NCI-H146 (cell line): ENCODE data around the gene CDR2L.
A peak's percentile ranks its signal among the peaks of the same experiment; 100 is the strongest.
"Not testable (repeated sequence)": the region's sequence is repeated elsewhere in the genome, so short reads cannot be mapped to it uniquely, and the experiment has no call there.

Experiments
- DNase-seq: peaks from one replicate; lab custom pipeline; 2025; lab: John Stamatoyannopoulos, UW

Gene CDR2L

DNA sequence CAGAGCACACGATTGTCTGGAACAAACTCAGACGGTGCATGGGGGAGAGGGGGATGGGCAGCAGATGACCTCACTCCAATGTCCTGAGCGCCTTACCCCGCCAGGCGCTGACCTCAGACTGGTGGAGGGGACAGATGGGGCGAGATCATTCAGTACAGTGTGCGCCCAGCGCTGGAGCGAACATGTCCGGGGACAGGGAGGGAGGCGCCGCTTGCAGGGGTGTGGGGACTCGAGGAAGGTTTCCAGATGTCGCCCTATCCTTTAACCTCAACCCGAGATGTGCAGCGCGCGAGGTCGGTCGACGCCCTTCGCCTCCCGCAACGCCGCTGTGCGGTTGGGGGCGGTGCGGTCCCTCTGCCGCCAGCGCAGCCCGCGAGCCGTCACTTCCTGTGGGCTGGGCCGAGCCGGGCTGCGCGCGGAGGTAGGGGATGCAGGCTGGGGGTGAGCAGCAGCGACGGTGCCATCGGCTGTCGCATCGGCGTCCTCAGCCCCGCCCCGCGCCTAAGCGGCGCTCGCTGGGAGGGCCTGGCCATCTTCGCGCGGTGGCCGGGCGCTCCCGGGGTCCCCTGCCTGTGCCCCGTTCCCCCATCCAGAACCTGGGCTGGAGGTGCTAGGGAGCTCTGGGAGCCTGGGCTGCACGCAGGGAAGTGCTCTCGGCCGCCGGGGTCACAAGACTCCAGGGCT, 5.3 kb upstream of the CDR2L start:
- DNase-seq, result peak; percentile 86

DNA sequence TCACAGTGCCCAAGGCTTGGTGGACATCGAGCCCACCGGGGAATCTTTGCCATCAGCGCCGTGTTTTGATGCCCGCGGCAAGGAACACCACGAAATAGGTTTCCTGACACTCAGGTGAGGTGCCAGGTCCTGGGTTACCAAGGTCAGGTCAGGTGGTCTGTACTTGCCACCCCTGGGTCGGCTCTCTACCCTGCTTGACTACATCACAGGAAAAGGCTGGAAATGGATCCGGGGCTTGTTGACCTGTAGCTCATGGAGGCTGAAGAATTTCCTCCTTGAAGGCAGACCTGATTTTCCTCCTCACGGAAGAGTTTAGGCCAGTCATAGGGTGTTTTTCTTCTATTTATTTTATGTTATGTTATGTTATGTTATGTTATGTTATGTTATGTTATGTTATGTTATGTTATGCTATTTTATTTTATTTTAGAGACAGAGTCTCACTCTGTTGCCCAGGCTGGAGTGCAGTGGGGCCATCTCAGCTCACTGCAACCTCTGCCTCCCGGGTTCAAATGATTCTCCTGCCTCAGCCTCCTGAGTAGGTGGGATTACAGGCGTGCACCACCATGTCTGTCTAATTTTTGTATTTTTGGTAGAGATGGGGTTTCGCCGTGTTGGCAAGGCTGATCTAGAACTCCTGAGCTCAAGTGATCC, 4.6 kb upstream of the CDR2L start:
- DNase-seq, result peak; percentile 59

DNA sequence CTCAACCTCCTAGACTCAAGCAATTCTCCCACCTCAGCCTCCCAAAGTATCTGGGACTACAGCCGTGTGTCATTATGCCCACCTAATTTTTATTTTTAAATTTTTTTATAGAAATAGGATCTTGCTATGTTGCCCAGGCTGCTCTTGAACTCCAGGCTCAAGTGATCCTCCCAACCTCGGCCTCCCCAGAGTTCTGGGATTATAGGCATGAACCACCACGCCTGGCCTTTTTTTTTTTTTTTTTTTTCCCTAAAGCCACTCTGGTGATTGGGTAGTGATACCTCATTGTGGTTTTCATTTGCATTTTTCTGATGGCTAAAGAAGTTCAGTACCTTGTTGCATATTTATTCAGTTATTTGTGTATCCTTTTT, 1.2 kb upstream of the CDR2L start:
- no peak for DNase-seq

DNA sequence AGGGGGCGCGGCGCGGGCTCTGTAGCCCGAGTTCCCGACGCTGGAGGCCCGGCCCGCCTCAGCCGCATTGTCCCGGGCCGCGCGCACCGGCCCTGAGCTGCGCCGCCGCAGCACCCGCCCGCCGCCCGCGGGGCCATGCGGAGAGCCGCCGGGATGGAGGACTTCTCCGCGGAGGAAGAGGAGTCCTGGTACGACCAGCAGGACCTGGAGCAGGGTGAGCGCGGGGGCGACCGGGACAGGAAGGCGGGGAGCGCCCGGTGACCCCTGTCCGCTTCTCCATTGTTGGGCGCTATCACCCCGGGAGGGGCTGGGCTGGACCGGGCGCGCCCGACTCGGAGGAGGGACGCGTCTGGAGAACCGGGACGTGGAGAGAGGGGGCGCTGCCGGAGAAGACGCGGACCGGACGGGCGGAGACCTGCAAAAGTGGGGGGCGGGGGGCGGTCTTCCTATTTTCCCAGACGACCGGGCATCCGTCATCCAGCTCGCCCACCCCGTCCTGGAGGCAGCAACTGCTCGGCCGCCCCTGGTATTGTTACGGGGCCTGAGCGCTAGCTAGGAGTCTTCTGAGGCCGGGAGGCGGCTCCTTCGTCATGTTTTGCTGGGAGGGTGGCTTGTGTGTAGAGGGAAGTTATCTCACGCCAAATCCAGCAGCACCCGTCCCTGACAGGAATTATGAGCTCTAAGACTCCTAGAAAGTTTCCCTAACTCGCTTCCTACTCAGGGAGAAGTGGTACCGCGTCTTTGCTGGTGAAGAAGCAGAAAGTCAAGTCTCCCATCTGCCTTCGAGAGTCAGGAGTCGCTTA, 678 bp downstream of the CDR2L start:
- DNase-seq, result peak; percentile 46

DNA sequence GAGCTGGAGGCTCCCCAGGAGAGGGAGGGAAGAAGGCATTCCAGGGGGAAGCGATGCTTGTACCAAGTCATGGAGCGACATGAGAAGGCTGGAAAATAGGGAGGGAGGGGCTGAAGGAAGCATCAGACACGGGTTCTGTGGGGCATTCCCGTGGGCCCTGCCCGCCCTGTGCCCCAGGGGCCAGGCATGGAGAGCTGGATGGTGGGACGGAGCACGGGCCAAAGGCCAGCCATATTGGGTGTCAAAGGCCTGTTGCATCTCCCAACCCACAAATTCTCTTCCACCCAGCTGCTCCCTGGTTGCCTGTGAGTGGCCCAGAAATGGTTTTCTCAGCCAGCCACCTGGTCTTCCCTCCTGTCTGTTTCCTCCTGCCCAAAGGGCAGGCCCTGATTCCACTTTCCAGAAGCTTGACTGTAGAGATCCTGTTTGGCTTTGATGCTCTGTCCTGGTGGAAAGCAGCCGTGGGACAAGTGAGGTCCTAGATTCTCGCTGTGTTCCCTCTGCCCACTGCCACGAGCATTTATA, 3.2 kb downstream of the CDR2L start:
- no peak for DNase-seq

DNA sequence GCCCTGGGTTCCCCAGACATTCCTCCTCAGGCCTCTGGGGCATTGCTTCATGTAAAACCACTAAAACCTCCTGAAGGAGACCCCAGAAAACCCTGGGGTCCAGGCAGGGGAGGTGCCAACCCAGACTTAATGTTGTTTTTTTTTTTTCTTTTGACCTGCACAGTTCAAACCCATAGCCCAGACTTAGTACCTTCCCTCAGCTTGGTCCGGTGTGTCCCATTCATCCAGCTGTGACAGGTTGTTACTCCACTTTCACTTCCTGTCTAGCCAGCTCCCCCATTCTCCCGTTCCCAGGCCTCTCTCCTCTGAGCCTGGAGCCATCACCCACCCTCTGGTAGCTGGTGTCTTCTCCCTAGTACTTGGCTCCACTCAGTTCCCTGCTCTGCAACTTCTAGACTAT, 4.8 kb downstream of the CDR2L start:
- no peak for DNase-seq

DNA sequence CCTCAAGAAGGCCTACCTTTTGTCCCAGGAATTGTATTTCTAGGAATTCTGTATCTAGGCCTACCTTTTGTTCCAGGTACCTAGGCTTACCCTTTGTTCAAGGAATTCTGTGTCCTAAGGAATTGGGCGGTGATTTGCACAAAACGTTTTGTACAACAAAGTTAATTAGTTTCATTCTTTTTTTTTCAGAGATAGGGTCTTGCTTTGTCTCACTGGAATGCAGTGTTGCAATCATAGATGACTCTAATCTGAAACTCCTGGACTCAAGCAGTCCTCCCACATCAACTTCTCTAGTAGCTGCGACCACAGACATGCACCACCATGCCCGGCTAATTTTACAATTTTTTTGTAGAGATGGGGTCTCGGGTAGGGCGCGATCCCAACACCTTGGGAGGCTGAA, 7.0 kb downstream of the CDR2L start:
- DNase-seq, result no peak

DNA sequence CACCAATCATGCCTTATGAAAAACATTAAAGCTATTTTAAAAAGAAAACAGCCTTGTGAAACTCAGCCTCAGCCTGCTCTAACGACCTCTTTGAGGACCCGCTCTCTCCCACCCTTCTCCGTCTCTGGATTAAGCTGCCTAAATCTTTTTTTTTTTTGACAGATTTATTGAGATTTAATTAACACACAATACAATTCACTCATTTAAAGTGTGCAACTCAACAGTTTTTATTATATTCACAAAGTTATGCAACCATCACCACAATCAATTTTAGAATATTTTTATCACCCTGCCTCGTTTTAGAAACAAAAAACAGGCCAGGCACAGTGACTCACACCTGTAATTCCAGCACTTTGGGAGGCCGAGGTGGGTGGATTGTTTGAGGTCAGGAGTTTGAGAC, 8.4 kb downstream of the CDR2L start:
- no peak for DNase-seq

DNA sequence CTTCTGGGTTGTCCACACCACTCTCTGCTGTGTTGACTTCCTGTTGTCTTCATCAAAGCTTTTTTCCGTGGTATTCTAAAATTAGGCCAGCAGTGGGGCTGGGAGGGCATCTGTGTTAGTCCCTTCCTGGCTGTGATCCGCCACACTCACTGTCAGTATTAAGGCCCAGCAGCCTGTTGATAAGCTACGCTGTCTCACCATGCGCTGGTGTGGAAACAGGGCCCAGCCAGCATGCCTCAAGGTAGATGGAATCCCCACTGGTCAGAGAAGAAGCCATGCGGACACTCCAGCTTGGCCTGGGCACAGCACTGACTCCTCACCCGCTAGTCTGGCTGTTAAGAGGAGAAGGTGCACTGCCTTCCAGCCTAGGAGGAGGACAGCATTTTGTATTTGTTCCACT, 11.4 kb downstream of the CDR2L start:
- DNase-seq, result no peak

DNA sequence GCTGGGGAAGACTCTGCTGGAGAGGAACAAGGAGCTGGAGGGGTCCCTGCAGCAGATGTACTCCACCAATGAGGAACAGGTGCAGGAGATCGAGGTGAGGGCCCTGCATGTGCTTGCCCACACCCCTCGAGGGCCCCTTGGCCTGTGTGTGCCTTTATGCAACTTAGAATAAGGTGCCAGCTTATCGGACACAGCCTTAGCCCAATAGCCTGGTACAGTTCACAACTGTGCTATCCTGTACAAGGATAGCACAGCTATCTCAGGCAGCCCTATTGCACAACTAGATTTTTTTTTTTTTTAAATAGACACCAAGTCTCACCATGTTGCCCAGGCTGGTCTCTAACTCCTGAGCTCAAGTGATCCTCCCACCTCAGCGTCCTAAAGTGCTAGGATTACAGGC, 12.1 kb downstream of the CDR2L start:
- no peak for DNase-seq

DNA sequence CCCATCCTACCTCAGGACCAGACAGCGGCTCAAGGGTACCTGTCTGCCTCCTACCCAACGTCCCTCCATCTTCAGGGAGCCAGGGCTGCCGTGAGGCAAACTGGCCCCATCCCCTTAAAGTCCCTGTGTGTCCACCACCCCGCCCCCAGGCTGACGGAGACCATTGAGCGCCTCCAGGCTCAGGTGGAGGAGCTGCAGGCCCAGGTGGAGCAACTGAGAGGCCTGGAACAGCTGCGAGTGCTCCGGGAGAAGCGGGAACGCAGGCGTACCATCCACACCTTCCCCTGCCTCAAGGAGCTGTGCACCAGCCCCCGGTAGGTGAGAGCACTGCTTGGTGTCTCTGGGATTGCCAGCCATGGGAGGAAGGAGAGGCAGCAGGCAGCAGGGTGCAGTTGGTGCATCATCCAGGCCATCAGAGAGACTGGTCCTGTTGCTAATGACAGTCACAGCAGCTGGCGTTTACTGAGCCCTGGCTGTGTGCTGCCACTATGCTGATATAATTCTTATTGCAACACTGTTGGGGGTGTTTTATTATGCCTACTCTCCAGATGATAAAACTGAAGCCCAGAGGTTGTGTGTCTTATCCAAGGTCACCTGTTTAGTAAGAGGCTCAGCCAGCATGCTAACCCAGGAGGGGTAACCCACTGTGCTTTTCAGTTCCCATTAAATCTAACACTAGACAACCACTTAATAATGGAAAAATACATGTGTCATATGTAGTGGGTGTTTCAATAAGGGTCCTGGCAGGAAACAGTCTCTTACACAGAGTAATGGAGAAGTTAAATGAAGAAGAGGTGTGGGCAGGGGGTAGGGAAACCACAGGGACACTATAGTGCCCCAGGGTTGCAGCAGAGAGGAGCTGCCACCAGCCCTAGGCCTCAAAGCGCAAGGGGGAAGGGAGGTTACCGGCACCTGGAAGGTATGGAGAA, 14.7 kb downstream of the CDR2L start:
- DNase-seq, result no peak

DNA sequence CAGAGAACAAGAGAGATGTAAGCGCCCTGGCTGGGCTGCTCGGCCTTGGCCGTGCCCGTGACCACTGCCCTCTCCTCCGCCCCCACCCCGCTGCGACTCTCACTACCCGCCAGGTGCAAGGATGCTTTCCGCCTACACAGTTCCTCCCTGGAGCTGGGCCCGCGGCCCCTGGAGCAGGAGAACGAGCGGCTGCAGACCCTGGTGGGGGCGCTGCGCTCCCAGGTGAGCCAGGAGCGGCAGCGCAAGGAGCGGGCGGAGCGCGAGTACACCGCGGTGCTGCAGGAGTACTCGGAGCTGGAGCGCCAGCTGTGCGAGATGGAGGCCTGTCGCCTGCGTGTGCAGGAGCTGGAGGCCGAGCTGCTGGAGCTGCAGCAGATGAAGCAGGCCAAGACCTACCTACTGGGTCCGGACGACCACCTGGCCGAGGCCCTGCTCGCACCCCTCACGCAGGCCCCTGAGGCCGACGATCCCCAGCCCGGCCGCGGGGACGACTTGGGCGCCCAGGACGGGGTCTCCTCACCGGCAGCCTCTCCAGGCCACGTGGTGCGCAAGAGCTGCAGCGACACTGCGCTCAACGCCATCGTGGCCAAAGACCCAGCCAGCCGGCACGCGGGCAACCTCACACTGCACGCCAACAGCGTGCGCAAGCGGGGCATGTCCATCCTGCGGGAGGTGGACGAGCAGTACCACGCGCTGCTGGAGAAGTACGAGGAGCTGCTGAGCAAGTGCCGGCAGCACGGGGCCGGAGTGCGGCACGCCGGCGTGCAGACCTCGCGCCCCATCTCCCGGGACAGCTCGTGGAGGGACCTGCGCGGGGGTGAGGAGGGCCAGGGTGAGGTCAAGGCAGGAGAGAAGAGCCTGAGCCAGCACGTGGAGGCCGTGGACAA, 15.9 kb downstream of the CDR2L start:
- DNase-seq, result no peak

DNA sequence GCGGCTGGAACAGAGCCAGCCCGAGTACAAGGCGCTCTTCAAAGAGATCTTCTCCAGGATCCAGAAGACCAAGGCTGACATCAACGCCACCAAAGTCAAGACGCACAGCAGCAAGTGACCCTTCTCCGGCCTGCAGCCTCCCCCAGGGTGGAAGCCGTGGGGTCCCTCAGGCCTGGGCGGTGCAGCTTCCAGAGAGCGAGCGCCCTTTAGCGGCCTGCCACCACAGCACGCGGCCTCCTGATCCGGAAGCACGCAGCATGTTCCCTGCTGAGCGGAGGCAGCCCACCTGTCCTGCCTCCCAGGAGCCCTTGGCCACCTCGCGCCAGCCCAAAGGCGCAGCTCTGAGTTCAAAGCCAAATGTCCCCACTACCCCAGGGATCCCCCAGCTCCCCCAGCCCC, 16.5 kb downstream of the CDR2L start:
- no peak for DNase-seq

DNA sequence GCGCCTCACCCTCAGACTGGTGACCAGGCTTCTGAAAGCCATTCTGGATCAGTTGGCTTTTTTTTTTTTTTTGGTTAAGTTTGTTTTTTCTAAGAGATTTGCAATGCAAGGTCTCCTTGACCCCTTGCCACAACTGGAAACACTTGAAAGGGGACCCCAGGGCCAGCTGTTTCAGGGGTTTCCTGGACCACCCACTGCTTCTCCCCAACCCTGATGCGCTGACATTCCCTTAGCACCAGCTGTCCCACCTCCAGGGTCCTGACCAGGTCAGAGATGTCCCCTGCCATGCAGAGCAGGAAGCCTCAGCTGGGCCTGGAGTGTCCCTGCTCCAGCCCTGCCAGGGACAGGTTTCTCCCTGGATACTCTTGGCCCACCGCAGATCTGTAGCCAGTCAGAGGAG, 16.9 kb downstream of the CDR2L start:
- no peak for DNase-seq

DNA sequence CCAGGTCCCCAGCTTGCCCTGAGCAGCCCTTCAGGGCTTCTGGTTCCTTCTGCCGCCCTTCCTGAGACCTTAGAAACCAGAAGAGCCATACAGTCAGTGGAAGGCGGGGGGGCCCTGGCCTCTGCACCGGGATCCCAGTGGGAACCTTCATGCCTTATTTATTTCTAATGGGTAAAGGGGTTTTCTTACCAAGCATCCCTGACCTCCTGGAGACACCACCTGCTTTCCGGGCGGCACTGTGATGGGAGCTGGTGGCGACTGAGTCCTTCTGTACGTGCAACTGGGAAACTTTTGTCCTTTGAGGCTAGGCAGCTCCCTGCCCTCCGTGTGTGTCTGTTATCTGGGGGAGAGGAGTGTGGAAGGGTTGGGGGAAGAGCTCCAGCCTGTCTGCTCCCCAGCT, 17.9 kb downstream of the CDR2L start:
- DNase-seq, result no peak

DNA sequence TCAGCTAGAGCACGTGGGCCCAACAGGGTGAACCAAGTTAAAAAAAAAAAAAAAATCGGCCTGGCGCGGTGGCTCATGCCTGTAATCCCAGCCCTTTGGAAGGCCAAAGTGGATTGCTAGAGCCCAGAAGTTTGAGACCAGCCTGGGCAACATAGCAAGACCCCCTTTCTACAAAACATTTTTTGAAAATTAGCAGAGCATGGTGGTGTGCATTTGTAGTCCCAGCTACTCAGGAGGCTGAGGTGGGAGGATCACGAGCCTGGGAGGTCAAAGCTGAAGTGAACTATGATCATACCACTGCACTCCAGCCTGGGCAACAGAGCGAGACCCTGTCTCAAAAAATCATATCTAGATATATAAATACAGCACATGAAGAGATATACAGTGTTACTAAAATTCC, 18.7 kb downstream of the CDR2L start:
- not testable (repeated sequence) for DNase-seq

DNA sequence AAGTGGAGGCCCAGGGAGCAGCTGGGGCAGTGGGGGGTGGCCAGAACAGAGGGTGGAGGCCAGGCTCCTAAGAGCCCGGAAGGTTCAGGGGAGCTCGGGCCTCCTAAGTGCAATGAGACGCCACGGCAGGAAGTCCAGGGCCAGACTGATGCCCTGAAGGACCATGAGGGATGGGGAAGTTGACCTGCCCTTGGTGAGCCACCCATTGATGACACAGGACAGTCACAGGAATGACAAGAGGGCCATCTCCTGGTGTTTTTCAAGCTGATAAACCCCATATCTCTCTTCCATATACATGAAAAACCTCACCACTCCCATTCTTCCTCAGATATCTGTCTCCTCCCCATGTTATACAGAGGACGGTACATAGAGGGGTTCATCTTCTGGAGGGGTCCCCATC, 19.2 kb downstream of the CDR2L start:
- DNase-seq, result peak; percentile 19

DNA sequence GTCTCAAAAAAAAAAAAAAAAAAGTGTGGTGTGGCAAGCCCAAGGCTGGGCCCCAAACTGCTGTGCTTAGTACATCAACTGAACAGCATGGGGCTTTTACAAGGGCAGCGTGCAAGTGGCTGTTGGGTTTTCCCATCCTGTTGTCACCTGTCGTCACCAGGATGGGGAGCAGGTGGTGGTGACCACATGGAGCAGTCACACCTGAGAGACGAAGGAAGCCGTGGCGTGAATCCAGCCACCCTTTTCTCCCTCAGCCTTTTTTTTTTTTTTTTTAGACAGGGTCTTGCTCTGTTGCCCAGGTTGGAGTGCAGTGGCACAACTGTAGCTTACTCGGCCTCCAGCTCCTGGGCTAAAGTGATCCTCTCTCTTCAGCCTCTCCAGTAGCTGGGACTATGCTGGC, 20.9 kb downstream of the CDR2L start:
- DNase-seq, result peak; percentile 81

DNA sequence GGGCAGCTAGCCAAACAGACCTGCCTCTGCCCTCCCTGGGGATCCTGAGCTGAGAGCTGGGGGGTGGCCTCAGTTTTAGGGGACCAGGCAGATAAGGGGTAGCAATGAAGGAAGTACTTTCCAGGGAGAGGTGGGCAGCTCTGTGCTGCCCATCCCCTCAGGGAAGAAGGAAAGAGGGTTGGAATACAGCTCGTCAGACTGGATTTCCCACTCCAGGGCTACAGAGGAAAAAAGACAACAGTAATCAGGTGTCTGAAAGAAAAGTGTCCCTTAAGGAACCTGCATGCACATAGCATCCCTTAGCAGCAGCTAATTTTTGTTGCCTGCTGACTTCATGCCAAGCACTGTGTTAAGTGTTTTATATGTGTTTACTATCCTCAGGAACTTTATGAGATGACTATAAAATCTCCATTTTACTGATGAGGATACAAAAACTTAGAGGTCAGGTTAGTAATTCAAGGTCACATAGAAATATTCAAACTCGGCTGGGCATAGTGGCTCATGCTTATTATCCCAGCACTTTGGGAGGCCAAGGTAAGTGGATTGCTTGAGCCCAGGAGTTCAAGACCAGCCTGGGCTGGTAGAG, 21.8 kb downstream of the CDR2L start:
- no peak for DNase-seq

DNA sequence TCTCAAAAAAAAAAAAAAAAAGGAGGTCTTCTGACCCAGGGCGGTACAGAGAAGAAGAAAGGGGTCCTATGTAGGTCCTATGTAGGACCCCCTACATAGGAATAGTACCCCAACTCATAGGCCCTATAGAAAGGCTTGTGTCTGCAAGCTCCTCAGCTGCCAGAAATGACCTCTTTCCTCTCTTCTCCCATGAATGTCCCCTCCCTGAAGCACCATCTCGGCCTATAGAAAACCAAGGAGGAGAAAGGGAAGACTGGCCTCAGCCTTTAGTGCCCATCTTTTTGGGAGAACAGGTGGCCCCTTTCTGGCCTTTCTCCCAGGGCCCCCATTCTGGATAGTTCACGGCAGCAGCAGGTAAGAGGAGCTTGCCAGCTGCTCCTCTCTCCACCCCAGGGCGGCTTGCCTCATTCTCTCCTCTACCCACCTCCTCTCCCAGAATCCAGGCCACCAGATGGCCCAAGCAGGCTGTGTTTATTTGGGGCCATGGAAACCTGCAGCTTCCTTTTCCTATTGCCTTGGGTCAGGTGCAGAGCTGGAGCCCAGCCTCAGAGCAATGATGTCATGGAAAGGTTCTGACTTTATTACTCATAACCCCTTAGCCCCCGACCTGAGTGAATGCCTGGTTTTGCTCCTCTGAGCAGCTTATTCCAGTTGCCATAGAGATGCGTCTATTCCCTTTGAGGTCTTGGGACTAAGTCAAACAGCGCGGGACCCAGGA, 23.4 kb downstream of the CDR2L start:
- DNase-seq, result peak; percentile 89
